ENCODE results near the gene KRT14.
"Not testable (repeated sequence)": the region's sequence is repeated elsewhere in the genome, so short reads cannot be mapped to it uniquely, and the experiment has no call there.

KRT14 gene

DNA sequence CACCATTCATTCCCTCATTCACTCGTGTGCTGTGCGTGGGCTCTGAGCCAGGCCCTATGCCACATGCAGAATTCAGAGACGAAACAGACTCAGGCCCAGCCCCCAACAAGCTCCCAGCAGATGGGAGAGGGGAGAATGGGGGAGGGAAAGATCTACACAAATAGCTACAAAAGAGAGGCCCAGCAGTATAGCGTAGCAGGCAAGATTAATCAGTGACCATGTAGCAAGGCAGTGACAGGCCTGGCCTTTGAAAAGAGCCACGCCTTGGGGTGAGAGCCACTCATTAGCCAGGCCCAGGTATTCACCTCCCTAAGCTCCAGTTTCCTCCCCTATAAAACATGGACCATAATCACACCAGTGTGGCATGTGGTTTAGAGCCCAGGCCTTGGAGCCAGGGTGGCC is 42.2 kb downstream of the KRT14 start:
- Histone ChIP-seq H3K79me2 (ENCODE audit: low read length) (no peaks in the 10 kb centered on the region), H3K9me2 (replicated peaks; ENCODE audit: insufficient read depth, low read length) (no peaks in the 10 kb centered on the region), H3K9ac (ENCODE audit: low read length) (no peak overlapping the region), H4K20me1 (ENCODE audit: insufficient read depth, low read length) (no peaks in the 10 kb centered on the region), H3F3A (ENCODE audit: insufficient read depth, low read length) (no peaks in the 10 kb centered on the region), H3K4me2 (ENCODE audit: low read depth, low read length) (no peak overlapping the region), H3K4me3 (ENCODE audit: low read length) (no peak overlapping the region), H3K9me3 (replicated peaks; ENCODE audit: insufficient read depth, low read length) (no peaks in the 10 kb centered on the region), H3K36me3 (replicated peaks; ENCODE audit: insufficient read depth, low read length) (no peaks in the 10 kb centered on the region), H3K27me3 (replicated peaks; ENCODE audit: insufficient read depth, low read length) (no peaks in the 10 kb centered on the region; the same call in 1 of the 2 replicates), H3K27ac (ENCODE audit: low read length) (no peak overlapping the region), H2AFZ (ENCODE audit: low read length) (no peak overlapping the region), H3K4me1 (ENCODE audit: low read length) (peaks cover 12% of the 10 kb centered on the region; the same call in 1 of the 2 replicates)
- TF ChIP-seq EZH2phosphoT487 (IDR thresholded peaks at IDR 0.05; ENCODE audit: low read length) (no peak), EZH2 (optimal IDR thresholded peaks at IDR 0.05; ENCODE audit: low read depth, low read length) (no peak)
- TF ChIP-seq, protein P1, sequence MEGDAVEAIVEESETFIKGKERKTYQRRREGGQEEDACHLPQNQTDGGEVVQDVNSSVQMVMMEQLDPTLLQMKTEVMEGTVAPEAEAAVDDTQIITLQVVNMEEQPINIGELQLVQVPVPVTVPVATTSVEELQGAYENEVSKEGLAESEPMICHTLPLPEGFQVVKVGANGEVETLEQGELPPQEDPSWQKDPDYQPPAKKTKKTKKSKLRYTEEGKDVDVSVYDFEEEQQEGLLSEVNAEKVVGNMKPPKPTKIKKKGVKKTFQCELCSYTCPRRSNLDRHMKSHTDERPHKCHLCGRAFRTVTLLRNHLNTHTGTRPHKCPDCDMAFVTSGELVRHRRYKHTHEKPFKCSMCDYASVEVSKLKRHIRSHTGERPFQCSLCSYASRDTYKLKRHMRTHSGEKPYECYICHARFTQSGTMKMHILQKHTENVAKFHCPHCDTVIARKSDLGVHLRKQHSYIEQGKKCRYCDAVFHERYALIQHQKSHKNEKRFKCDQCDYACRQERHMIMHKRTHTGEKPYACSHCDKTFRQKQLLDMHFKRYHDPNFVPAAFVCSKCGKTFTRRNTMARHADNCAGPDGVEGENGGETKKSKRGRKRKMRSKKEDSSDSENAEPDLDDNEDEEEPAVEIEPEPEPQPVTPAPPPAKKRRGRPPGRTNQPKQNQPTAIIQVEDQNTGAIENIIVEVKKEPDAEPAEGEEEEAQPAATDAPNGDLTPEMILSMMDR (IDR thresholded peaks at IDR 0.05; ENCODE audit: low read length): no peak
- no peak for DNase-seq

DNA sequence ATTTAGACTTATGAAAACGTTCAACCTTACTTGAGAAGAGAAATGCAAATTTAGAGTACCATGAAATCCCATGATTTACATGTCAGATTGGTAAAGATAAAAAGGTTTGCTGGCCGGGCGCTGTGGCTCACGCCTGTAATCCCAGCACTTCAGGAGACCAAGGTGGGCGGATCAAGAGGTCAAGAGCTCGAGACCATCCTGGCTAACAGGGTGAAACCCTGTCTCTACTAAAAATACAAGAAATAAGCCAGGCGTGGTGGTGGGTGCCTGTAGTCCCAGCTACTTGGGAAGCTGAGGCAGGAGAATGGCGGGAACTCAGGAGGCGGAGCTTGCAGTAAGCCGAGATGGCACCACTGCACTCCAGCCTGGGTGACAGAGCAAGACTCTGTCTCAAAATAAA is 43.9 kb downstream of the KRT14 start:
- H3K9me3 ChIP-seq (replicated peaks; ENCODE audit: insufficient read depth, low read length); H3K27ac ChIP-seq (ENCODE audit: low read length); H3K9ac ChIP-seq (ENCODE audit: low read length); H3K27me3 ChIP-seq (replicated peaks; ENCODE audit: insufficient read depth, low read length); H3K9me2 ChIP-seq (replicated peaks; ENCODE audit: insufficient read depth, low read length); H3K79me2 ChIP-seq (ENCODE audit: low read length); H3K4me3 ChIP-seq (ENCODE audit: low read length); H4K20me1 ChIP-seq (ENCODE audit: insufficient read depth, low read length); H2AFZ ChIP-seq (ENCODE audit: low read length); H3K4me2 ChIP-seq (ENCODE audit: low read depth, low read length); H3F3A ChIP-seq (ENCODE audit: insufficient read depth, low read length); H3K36me3 ChIP-seq (replicated peaks; ENCODE audit: insufficient read depth, low read length); H3K4me1 ChIP-seq (ENCODE audit: low read length); DNase-seq: not testable (repeated sequence)

GRCh38 chr17:41542357-41542756 is 44.3 kb downstream of the KRT14 start:
- H3K9me3 ChIP-seq (replicated peaks; ENCODE audit: insufficient read depth, low read length): no peaks in the 10 kb centered on the region
- H3K9me2 ChIP-seq (replicated peaks; ENCODE audit: insufficient read depth, low read length): no peaks in the 10 kb centered on the region
- H3K79me2 ChIP-seq (ENCODE audit: low read length): no peaks in the 10 kb centered on the region
- no peak for DNase-seq
- H3K4me2 ChIP-seq (ENCODE audit: low read depth, low read length): no peak overlapping the region
- H3K27ac ChIP-seq (ENCODE audit: low read length): no peak overlapping the region
- no peak for TF ChIP-seq EZH2 (optimal IDR thresholded peaks at IDR 0.05; ENCODE audit: low read depth, low read length)
- no peak for TF ChIP-seq EZH2phosphoT487 (IDR thresholded peaks at IDR 0.05; ENCODE audit: low read length)
- TF ChIP-seq, protein P1 (IDR thresholded peaks at IDR 0.05; ENCODE audit: low read length): no peak
- no peaks in the 10 kb centered on the region for H4K20me1 ChIP-seq (ENCODE audit: insufficient read depth, low read length)
- no peak overlapping the region for H2AFZ ChIP-seq (ENCODE audit: low read length)
- H3K4me3 ChIP-seq (ENCODE audit: low read length): no peak overlapping the region
- no peak overlapping the region for H3K9ac ChIP-seq (ENCODE audit: low read length)
- H3F3A ChIP-seq (ENCODE audit: insufficient read depth, low read length): no peaks in the 10 kb centered on the region
- no peaks in the 10 kb centered on the region for H3K36me3 ChIP-seq (replicated peaks; ENCODE audit: insufficient read depth, low read length)
- no peaks in the 10 kb centered on the region for H3K4me1 ChIP-seq (ENCODE audit: low read length)
- H3K27me3 ChIP-seq (replicated peaks; ENCODE audit: insufficient read depth, low read length): no peaks in the 10 kb centered on the region

- H3K9me2 ChIP-seq (replicated peaks; ENCODE audit: insufficient read depth, low read length): no peaks in the 10 kb centered on the region
- no peaks in the 10 kb centered on the region for H3K9me3 ChIP-seq (replicated peaks; ENCODE audit: insufficient read depth, low read length)
- H3K27me3 ChIP-seq (replicated peaks; ENCODE audit: insufficient read depth, low read length): no peaks in the 10 kb centered on the region
- TF ChIP-seq, protein P1 (IDR thresholded peaks at IDR 0.05; ENCODE audit: low read length): no peak
- TF ChIP-seq EZH2phosphoT487 (IDR thresholded peaks at IDR 0.05; ENCODE audit: low read length) (no peak), EZH2 (optimal IDR thresholded peaks at IDR 0.05; ENCODE audit: low read depth, low read length) (no peak)
- no peak overlapping the region for H2AFZ ChIP-seq (ENCODE audit: low read length)
- no peak for DNase-seq
- no peak overlapping the region for H3K9ac ChIP-seq (ENCODE audit: low read length)
- no peak overlapping the region for H3K4me3 ChIP-seq (ENCODE audit: low read length)
- H4K20me1 ChIP-seq (ENCODE audit: insufficient read depth, low read length): no peaks in the 10 kb centered on the region
- no peak overlapping the region for H3K4me2 ChIP-seq (ENCODE audit: low read depth, low read length)
- H3F3A ChIP-seq (ENCODE audit: insufficient read depth, low read length): no peaks in the 10 kb centered on the region
- H3K36me3 ChIP-seq (replicated peaks; ENCODE audit: insufficient read depth, low read length): no peaks in the 10 kb centered on the region
- no peaks in the 10 kb centered on the region for H3K4me1 ChIP-seq (ENCODE audit: low read length)
- H3K79me2 ChIP-seq (ENCODE audit: low read length): no peaks in the 10 kb centered on the region
- no peak overlapping the region for H3K27ac ChIP-seq (ENCODE audit: low read length)
These were observed 45.6 kb downstream of the KRT14 start for GRCh38 chr17:41540921-41541625.
